Measurements from ENCODE around the gene CPZ.

DNA sequence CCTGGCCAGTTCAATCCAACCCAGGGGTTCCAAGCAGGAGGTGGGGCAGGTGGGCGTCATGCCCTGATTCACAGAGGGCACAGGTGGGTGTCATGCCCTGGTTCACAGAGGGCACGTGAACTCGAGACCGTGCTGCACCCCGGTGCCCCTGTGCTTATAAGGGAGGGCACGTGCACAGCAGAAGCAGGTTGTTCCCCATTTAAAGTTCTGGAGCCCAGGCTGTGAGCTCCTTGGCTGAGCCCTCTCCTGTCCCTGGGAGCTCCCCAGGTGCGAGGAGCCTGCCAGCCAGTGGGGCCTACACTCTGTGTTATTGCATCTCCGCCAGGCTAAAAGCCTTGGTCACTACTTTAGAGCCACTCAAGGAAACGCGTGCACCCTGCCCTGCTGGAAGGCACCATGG is 3.2 kb upstream of the CPZ start:
- TF ChIP-seq POLR2A (IDR thresholded peaks at IDR 0.05) = no peak
- TF ChIP-seq, protein P1, sequence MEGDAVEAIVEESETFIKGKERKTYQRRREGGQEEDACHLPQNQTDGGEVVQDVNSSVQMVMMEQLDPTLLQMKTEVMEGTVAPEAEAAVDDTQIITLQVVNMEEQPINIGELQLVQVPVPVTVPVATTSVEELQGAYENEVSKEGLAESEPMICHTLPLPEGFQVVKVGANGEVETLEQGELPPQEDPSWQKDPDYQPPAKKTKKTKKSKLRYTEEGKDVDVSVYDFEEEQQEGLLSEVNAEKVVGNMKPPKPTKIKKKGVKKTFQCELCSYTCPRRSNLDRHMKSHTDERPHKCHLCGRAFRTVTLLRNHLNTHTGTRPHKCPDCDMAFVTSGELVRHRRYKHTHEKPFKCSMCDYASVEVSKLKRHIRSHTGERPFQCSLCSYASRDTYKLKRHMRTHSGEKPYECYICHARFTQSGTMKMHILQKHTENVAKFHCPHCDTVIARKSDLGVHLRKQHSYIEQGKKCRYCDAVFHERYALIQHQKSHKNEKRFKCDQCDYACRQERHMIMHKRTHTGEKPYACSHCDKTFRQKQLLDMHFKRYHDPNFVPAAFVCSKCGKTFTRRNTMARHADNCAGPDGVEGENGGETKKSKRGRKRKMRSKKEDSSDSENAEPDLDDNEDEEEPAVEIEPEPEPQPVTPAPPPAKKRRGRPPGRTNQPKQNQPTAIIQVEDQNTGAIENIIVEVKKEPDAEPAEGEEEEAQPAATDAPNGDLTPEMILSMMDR (IDR thresholded peaks at IDR 0.05) = no peak

Data from adrenal gland (tissue), 5 donors.